ENCODE results near the gene TNFAIP1.

- no peak for TF ChIP-seq CTCF (IDR thresholded peaks at IDR 0.05)
- TF ChIP-seq POLR2A (IDR thresholded peaks at IDR 0.05): no peak
These were observed 10.6 kb downstream of the TNFAIP1 start for GRCh38 chr17:28346199-28346580.
